Duodenal mucosa (tissue), 2 donors: ENCODE results near the gene DCHS2.

Experiments
- H3K27ac ChIP-seq: one replicate; pipeline ENCODE4 v1.7.0; 2013; ENCODE audit warnings: low read depth, low read length
- H3K27me3 ChIP-seq, 2 donors: one replicate each; pipeline ENCODE4 v1.7.0; 2013; ENCODE audit warnings: low read length in 2 of 2, control low read depth in 1 of 2; ENCODE audit not compliant: insufficient read depth in 2 of 2, control insufficient read depth in 1 of 2
- H3K36me3 ChIP-seq, 2 donors: one replicate each; pipeline ENCODE4 v1.7.0; 2013; ENCODE audit warnings: low read length in 2 of 2, control low read depth in 1 of 2; ENCODE audit not compliant: insufficient read depth in 2 of 2, control insufficient read depth in 1 of 2
- H3K4me1 ChIP-seq, 2 donors: one replicate each; pipeline ENCODE4 v1.7.0; 2013; ENCODE audit warnings: low read length in 2 of 2, control low read depth in 1 of 2; ENCODE audit not compliant: insufficient read depth in 2 of 2, control insufficient read depth in 1 of 2
- H3K4me3 ChIP-seq, 2 donors: one replicate each; pipeline ENCODE4 v1.7.0; 2013; ENCODE audit warnings: low read length in 2 of 2, low read depth in 1 of 2
- H3K9ac ChIP-seq, 2 donors: one replicate each; pipeline ENCODE4 v1.7.0; 2013; ENCODE audit warnings: low read length in 2 of 2, low read depth in 1 of 2
- H3K9me3 ChIP-seq, 2 donors: one replicate each; pipeline ENCODE4 v1.7.0; 2013; ENCODE audit warnings: low read length in 2 of 2, control low read depth in 1 of 2; ENCODE audit not compliant: control insufficient read depth in 1 of 2

Gene DCHS2

GRCh38 chr4:154335588-154335987, 156.0 kb downstream of the DCHS2 start:
- H3K27ac ChIP-seq, result no peak overlapping the region
- H3K4me3 ChIP-seq, result no peak overlapping the region
- H3K9me3 ChIP-seq, result no peaks in the 10 kb centered on the region
- peaks cover 7 to 11% of the 10 kb centered on the region in 2 donors for H3K27me3 ChIP-seq
- H3K9ac ChIP-seq, result no peak overlapping the region
- H3K4me1 ChIP-seq, result no peaks in the 10 kb centered on the region
- H3K36me3 ChIP-seq, result no peaks in the 10 kb centered on the region

- Histone ChIP-seq H3K4me3 (peak overlapping the region; percentile 39 to 56), H3K9me3 (no peaks in the 10 kb centered on the region), H3K36me3 (no peaks in the 10 kb centered on the region), H3K9ac (no peak overlapping the region), H3K4me1 (no peaks in the 10 kb centered on the region), H3K27me3 (peaks cover 7 to 11% of the 10 kb centered on the region in 2 donors), H3K27ac (no peak overlapping the region)
Observed at GRCh38 chr4:154332681-154333421, 158.7 kb downstream of the DCHS2 start.

- H3K27ac ChIP-seq, result no peak overlapping the region
- H3K4me1 ChIP-seq, result no peaks in the 10 kb centered on the region
- H3K27me3 ChIP-seq, result peaks cover 7 to 11% of the 10 kb centered on the region in 2 donors
- no peaks in the 10 kb centered on the region for H3K9me3 ChIP-seq
- H3K36me3 ChIP-seq, result no peaks in the 10 kb centered on the region
- H3K4me3 ChIP-seq, result no peak overlapping the region
- H3K9ac ChIP-seq, result no peak overlapping the region
Observed at GRCh38 chr4:154329939-154330338, 161.7 kb downstream of the DCHS2 start.

- Histone ChIP-seq H3K27ac (no peak overlapping the region), H3K4me1 (no peaks in the 10 kb centered on the region), H3K36me3 (no peaks in the 10 kb centered on the region), H3K9me3 (no peaks in the 10 kb centered on the region), H3K9ac (no peak overlapping the region), H3K4me3 (no peak overlapping the region), H3K27me3 (peaks cover 7 to 11% of the 10 kb centered on the region in 2 donors)
Observed at GRCh38 chr4:154329268-154329868, 162.2 kb downstream of the DCHS2 start.

- Histone ChIP-seq H3K4me3 (no peak overlapping the region), H3K4me1 (no peaks in the 10 kb centered on the region), H3K27me3 (peaks cover 7 to 10% of the 10 kb centered on the region in 2 donors), H3K27ac (no peak overlapping the region), H3K9ac (no peak overlapping the region), H3K9me3 (no peaks in the 10 kb centered on the region), H3K36me3 (no peaks in the 10 kb centered on the region)
Observed at GRCh38 chr4:154328030-154328429, 163.6 kb downstream of the DCHS2 start.

GRCh38 chr4:154320521-154320920, 171.1 kb downstream of the DCHS2 start:
- Histone ChIP-seq H3K4me1 (no peaks in the 10 kb centered on the region), H3K27ac (no peak overlapping the region), H3K4me3 (no peak overlapping the region), H3K36me3 (no peaks in the 10 kb centered on the region), H3K9me3 (no peaks in the 10 kb centered on the region), H3K27me3 (no peaks in the 10 kb centered on the region), H3K9ac (no peak overlapping the region)

GRCh38 chr4:154319736-154320135, 171.9 kb downstream of the DCHS2 start:
- no peak overlapping the region for H3K27ac ChIP-seq
- H3K36me3 ChIP-seq, result no peaks in the 10 kb centered on the region
- H3K4me1 ChIP-seq, result no peaks in the 10 kb centered on the region
- no peaks in the 10 kb centered on the region for H3K27me3 ChIP-seq
- no peak overlapping the region for H3K9ac ChIP-seq
- H3K9me3 ChIP-seq, result no peaks in the 10 kb centered on the region
- no peak overlapping the region for H3K4me3 ChIP-seq

- no peaks in the 10 kb centered on the region for H3K36me3 ChIP-seq
- no peaks in the 10 kb centered on the region for H3K9me3 ChIP-seq
- H3K4me3 ChIP-seq, result no peak overlapping the region
- H3K4me1 ChIP-seq, result no peaks in the 10 kb centered on the region
- H3K27me3 ChIP-seq, result no peaks in the 10 kb centered on the region
- H3K27ac ChIP-seq, result no peak overlapping the region
- no peak overlapping the region for H3K9ac ChIP-seq
Observed at GRCh38 chr4:154317201-154317999, 174.2 kb downstream of the DCHS2 start.

- Histone ChIP-seq H3K9me3 (no peaks in the 10 kb centered on the region), H3K27ac (no peak overlapping the region), H3K4me1 (no peaks in the 10 kb centered on the region), H3K4me3 (no peak overlapping the region), H3K27me3 (no peaks in the 10 kb centered on the region), H3K36me3 (no peaks in the 10 kb centered on the region), H3K9ac (no peak overlapping the region)
Observed at GRCh38 chr4:154315741-154316140, 175.9 kb downstream of the DCHS2 start.

- Histone ChIP-seq H3K4me3 (no peak overlapping the region), H3K9me3 (no peaks in the 10 kb centered on the region), H3K27ac (no peak overlapping the region), H3K4me1 (no peaks in the 10 kb centered on the region), H3K27me3 (no peaks in the 10 kb centered on the region), H3K9ac (no peak overlapping the region), H3K36me3 (no peaks in the 10 kb centered on the region)
Observed at GRCh38 chr4:154314248-154314647, 177.4 kb downstream of the DCHS2 start.
